CD4-positive, alpha-beta T cell (primary cell): Measurements from ENCODE around the gene PLCB3. TPM values are rescaled to one million over a fixed set of nuclear protein-coding genes. Genes with fewer than 3 reads are reported as not detected.

Experiments
- ATAC-seq: fragments of 200-7000 bp; cut with Tn5 transposase; one replicate; pipeline ENCODE4 v1.10.0; 2022; ENCODE audit warnings: mild to moderate bottlenecking; ENCODE audit not compliant: poor library complexity
- CTCF ChIA-PET: fragments of 350-600 bp; sonication (Branson Sonifier 250); formaldehyde crosslinking; loops from one replicate; lab custom pipeline; 2021; ENCODE audit warnings: antibody characterized with exemption, inconsistent platforms; lab: Charles Lee
- POLR2A ChIA-PET: fragments of 350-600 bp; sonication (Branson Sonifier 250); formaldehyde crosslinking; loops from one replicate; lab custom pipeline; 2021; ENCODE audit warnings: antibody characterized with exemption, inconsistent platforms; lab: Charles Lee
- DNase-seq, 14 experiments: peaks; one replicate each; pipeline ENCODE4 v3.0.0-alpha.2; 2013 to 2020; ENCODE audit warnings: mixed read lengths in 2 of 14
- H3K27ac ChIP-seq, 2 donors: one replicate each; pipeline versions ENCODE4 v1.5.1 to v1.7.0; 2013; ENCODE audit warnings: low read length in 2 of 2, low read depth in 1 of 2, mild to moderate bottlenecking in 1 of 2
- H3K27me3 ChIP-seq, 2 experiments: 1 replicate in 1 of 2; 2 replicates in 1 of 2; pipeline versions ENCODE4 v1.6.1 to v1.7.0; 2013; ENCODE audit warnings: low read length in 2 of 2, control low read depth in 1 of 2, mild to moderate bottlenecking in 1 of 2, moderate library complexity in 1 of 2; ENCODE audit not compliant: insufficient read depth in 2 of 2, control insufficient read depth in 1 of 2
- H3K36me3 ChIP-seq: one replicate; pipeline ENCODE4 v1.6.1; 2013; ENCODE audit warnings: low read length, control low read depth; ENCODE audit not compliant: insufficient read depth
- H3K4me1 ChIP-seq: one replicate; pipeline ENCODE4 v1.6.1; 2013; ENCODE audit warnings: low read length, control low read depth; ENCODE audit not compliant: insufficient read depth
- H3K4me3 ChIP-seq: one replicate; pipeline ENCODE4 v1.5.1; 2013; ENCODE audit warnings: mild to moderate bottlenecking, low read length, moderate library complexity
- H3K9me3 ChIP-seq, 2 experiments: 1 replicate in 1 of 2; 2 replicates in 1 of 2; pipeline versions ENCODE4 v1.6.1 to v1.7.0; 2013; ENCODE audit warnings: low read length in 2 of 2, mild to moderate bottlenecking in 2 of 2, control low read depth in 1 of 2, moderate library complexity in 1 of 2; ENCODE audit not compliant: control insufficient read depth in 1 of 2, insufficient read depth in 1 of 2
- H3K27ac Mint-ChIP-seq: one replicate; pipeline ENCODE4 v1.8.0; 2020; ENCODE audit warnings: mixed read lengths
- H3K27me3 Mint-ChIP-seq: one replicate; pipeline ENCODE4 v1.8.0; 2021; ENCODE audit warnings: mixed read lengths
- H3K36me3 Mint-ChIP-seq: one replicate; pipeline ENCODE4 v1.8.0; 2021; ENCODE audit warnings: low read depth, mixed read lengths
- H3K4me1 Mint-ChIP-seq: one replicate; pipeline ENCODE4 v1.8.0; 2021; ENCODE audit warnings: low read depth, mixed read lengths
- H3K4me3 Mint-ChIP-seq: one replicate; pipeline ENCODE4 v1.8.0; 2020; ENCODE audit warnings: mild to moderate bottlenecking, mixed read lengths
- H3K9me3 Mint-ChIP-seq: one replicate; pipeline ENCODE4 v1.8.0; 2020; ENCODE audit warnings: mixed read lengths
- CTCF ChIP-seq: fragments of 200-600 bp; IDR thresholded peaks from one replicate; pipeline ENCODE4 v1.8.0; 2022; ENCODE audit warnings: antibody characterized with exemption, mild to moderate bottlenecking
- intact Hi-C, 2 experiments: fragments of 100-400 bp; cut with DNase I in 1 of 2; cut with micrococcal nuclease in 1 of 2; formaldehyde crosslinking; loops; one replicate each; pipeline versions ENCODE4 v1.15.1 to v1.9.0; 2023 to 2025; cut with DNase I, micrococcal nuclease
- total RNA-seq, 174 experiments: library from RNA in 2 of 174; stranded (reverse) in 2 of 174; gene quantifications; one replicate each; pipeline ENCODE4 v1.2.3 and lab custom pipeline; 2021 to 2026

The PLCB3 gene
- total RNA-seq, 2 experiments from 2014 or later = 2.5 to 2.7 TPM

- CTCF ChIA-PET = interaction anchor here (0.6 to 6.0 kb wide), 16 partner anchors 14 to 442 kb away, joined by 3 to 123 read pairs (median 8); partner anchors contain the start of genes BAD, FERMT3, GPR137 and NUDT22
- Mint-ChIP-seq H3K4me1 (peaks cover 42% of the 10 kb centered on the region), H3K36me3 (peaks cover 7% of the 10 kb centered on the region), H3K27me3 (peaks cover 43% of the 10 kb centered on the region), H3K27ac (peak overlapping the region; percentile 96), H3K9me3 (no peaks in the 10 kb centered on the region), H3K4me3 (peak overlapping the region; percentile 98)
- ATAC-seq (no peak), DNase-seq (peak in 1 of 14 experiments; percentile 47)
- no peak overlapping the region for H3K4me3 ChIP-seq
- peak overlapping the region in 1 of 2 donors; percentile 93 for H3K27ac ChIP-seq
- POLR2A ChIA-PET = interaction anchor here (0.6 to 7.6 kb wide), 13 partner anchors 13 to 1576 kb away, joined by 3 to 105 read pairs (median 9); partner anchors contain the start of genes BAD, FERMT3, FKBP2 and GPR137
- TF ChIP-seq CTCF = no peak
- peaks cover 5% of the 10 kb centered on the region for H3K36me3 ChIP-seq
- H3K4me1 ChIP-seq = peaks cover 61% of the 10 kb centered on the region
- H3K27me3 ChIP-seq = peaks cover 35 to 36% of the 10 kb centered on the region in 2 experiments
- peaks cover 0 to 20% of the 10 kb centered on the region in 2 experiments for H3K9me3 ChIP-seq
- intact Hi-C loops = loop anchor here (1.0 to 10.0 kb wide), 11 partner anchors 17 to 466 kb away; partner anchors contain the start of genes FKBP2 (in 1 of the 2), GPR137 (in 1 of the 2), MARK2 (in 1 of the 2) and PLCB3 (in 1 of the 2)
Measured at GRCh38 chr11:64303109-64304031, 52.0 kb downstream of the PLCB3 start.

- H3K9me3 Mint-ChIP-seq = no peaks in the 10 kb centered on the region
- CTCF ChIA-PET = interaction anchor here (0.6 to 6.0 kb wide), 16 partner anchors 14 to 443 kb away, joined by 3 to 123 read pairs (median 8); partner anchors contain the start of genes BAD, FERMT3, GPR137 and NUDT22
- peak overlapping the region; percentile 92 for H3K4me3 ChIP-seq
- H3K27ac Mint-ChIP-seq = peak overlapping the region; percentile 96
- peaks cover 0 to 20% of the 10 kb centered on the region in 2 experiments for H3K9me3 ChIP-seq
- peaks cover 30 to 31% of the 10 kb centered on the region in 2 experiments for H3K27me3 ChIP-seq
- H3K27ac ChIP-seq = peak overlapping the region; percentile 84 to 93
- peak overlapping the region; percentile 98 for H3K4me3 Mint-ChIP-seq
- ATAC-seq (no peak), DNase-seq (no peak)
- peaks cover 42% of the 10 kb centered on the region for H3K4me1 Mint-ChIP-seq
- H3K4me1 ChIP-seq = peaks cover 60% of the 10 kb centered on the region
- H3K36me3 ChIP-seq = peaks cover 5% of the 10 kb centered on the region
- intact Hi-C loops = loop anchor here (1.0 to 10.0 kb wide), 10 partner anchors 19 to 467 kb away; partner anchors contain the start of genes FKBP2 (in 1 of the 2), GPR137 (in 1 of the 2), MARK2 (in 1 of the 2) and PLCB3 (in 1 of the 2)
- POLR2A ChIA-PET = interaction anchor here (0.7 to 7.6 kb wide), 14 partner anchors 13 to 1576 kb away, joined by 3 to 105 read pairs (median 8); partner anchors contain the start of genes BAD, FERMT3, FKBP2 and GPR137
- H3K36me3 Mint-ChIP-seq = peaks cover 7% of the 10 kb centered on the region
- H3K27me3 Mint-ChIP-seq = peaks cover 37% of the 10 kb centered on the region
- no peak for TF ChIP-seq CTCF
Measured at GRCh38 chr11:64304032-64304315, 52.6 kb downstream of the PLCB3 start.
